Measurements from ENCODE around the gene TMEM238. TPM values are rescaled to one million over a fixed set of nuclear protein-coding genes. Genes with fewer than 3 reads are reported as not detected.
"Not testable (repeated sequence)": the region's sequence is repeated elsewhere in the genome, so short reads cannot be mapped to it uniquely, and the experiment has no call there.

TMEM238 gene
- polyA plus RNA-seq, 6 donors from 2014 or later = 0.29 to 0.90 (median 0.40) TPM; not detected in 2

DNA sequence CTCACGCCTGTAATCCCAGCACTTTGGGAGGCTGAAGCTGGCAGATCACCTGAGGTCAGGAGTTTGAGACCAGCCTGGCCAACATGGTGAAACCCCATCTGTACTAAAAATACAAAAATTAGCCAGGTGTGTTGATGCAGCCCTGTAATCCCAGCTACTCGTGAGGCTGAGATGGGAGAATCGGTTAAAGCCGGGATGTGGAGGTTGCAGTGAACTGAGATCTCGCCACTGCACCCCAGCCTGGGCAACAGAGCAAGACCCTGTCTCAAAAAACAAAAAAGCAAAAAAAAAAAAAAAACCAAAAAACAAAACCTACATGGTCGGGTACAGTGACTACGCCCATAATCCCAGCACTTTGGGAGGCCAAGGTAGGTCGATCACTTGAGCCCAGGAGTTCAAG is 25.1 kb upstream of the TMEM238 start:
- not testable (repeated sequence) for DNase-seq; H3K27me3 Mint-ChIP-seq; ATAC-seq (ENCODE audit: low read depth in 2 of 2)
- Mint-ChIP-seq H3K27ac (peak overlapping the region; percentile 71 to 100 (median 98)), H3K4me1 (peaks cover 19 to 31% (median 20%) of the 10 kb centered on the region in 3 donors), H3K4me3 (peak overlapping the region in 7 of 8 donors; percentile 66 to 96 (median 92)), H3K9me3 (peaks cover 2 to 11% (median 8%) of the 10 kb centered on the region in 7 donors), H3K36me3 (peaks cover 8 to 20% of the 10 kb centered on the region in 2 donors)

GRCh38 chr19:55408533-55408872 is 24.4 kb upstream of the TMEM238 start:
- ATAC-seq (ENCODE audit: low read depth in 2 of 2) (no peak), DNase-seq (no peak)
- peak overlapping the region; percentile 91 to 99 (median 94) for H3K4me3 Mint-ChIP-seq
- peaks cover 8 to 20% of the 10 kb centered on the region in 2 donors for H3K36me3 Mint-ChIP-seq
- peak overlapping the region; percentile 98 to 100 (median 100) for H3K27ac Mint-ChIP-seq
- H3K9me3 Mint-ChIP-seq = peaks cover 2 to 11% (median 8%) of the 10 kb centered on the region in 7 donors
- H3K27me3 Mint-ChIP-seq = no peaks in the 10 kb centered on the region
- H3K4me1 Mint-ChIP-seq = peaks cover 19 to 31% (median 20%) of the 10 kb centered on the region in 3 donors

DNA sequence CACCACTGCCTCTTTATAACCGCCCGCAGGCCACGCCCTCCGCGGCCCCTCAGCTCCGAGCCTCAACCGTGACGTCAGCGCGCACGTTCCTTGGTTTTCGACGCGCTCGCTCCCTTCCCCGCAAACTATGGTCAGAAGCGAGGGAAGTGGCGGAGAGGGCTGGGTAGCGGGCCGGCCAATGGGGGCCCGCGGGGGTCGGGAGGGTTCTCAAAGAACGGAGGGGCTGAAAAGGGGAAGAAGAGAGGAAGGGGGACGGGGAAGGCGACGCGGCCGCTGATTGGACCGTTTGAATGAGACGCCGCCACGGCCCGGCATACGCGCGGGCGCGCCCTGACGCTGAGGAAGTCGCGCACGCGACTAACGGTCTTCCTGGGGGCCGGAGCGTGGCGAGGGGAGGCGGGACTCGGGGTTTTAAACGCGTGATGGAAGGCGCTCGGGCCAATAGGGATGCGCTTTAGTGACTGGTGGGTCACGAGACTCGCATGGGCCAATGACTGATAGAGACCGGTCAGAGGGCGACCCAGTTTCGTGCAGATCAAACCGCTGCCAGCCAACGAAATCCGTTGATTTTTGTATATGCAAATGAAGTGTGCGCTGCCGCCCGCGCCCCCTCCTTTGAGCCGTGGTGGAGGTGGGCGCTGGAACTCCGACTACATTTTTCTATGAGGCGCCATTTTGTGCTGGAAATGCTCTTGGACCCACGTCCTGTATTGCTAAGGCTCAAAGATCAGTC is 23.9 kb upstream of the TMEM238 start:
- H3K4me1 Mint-ChIP-seq = peaks cover 20 to 31% (median 23%) of the 10 kb centered on the region in 3 donors

DNA sequence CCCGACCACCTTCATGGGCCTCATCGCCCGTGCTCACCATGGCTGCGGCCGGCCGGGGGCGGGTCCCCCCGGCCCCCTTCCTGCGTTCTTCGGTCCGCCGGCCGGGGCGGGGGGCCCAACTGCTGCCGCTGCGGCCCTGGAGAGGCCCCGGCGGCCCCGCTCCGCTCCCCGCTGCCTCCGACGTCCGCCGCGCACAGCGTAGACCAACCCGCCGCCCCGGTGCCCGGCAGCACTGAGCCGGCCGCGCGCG is 23.4 kb upstream of the TMEM238 start, which contains the start of gene UBE2S:
Gene UBE2S (minus strand): TSS at position 239 of the 250 bp plus-strand sequence. CDS start 199 bp downstream, at position 40.
- not testable (repeated sequence) for H3K27me3 Mint-ChIP-seq, DNase-seq
- peaks cover 20 to 31% (median 23%) of the 10 kb centered on the region in 3 donors for H3K4me1 Mint-ChIP-seq
- peaks cover 8 to 26% of the 10 kb centered on the region in 2 donors for H3K36me3 Mint-ChIP-seq
- H3K4me3 Mint-ChIP-seq = peak within 1 kb of the TSS; percentile 91 to 99 (median 94)
- ATAC-seq (ENCODE audit: low read depth in 2 of 2) = peak in 1 of 2 donors; percentile 1
- H3K27ac Mint-ChIP-seq = peak within 1 kb of the TSS; percentile 98 to 100 (median 100)
- H3K9me3 Mint-ChIP-seq = peaks cover 2 to 11% (median 8%) of the 10 kb centered on the region in 7 donors

More for the DNA sequence above, 23.9 kb upstream of the TMEM238 start:
- peak; percentile 98 for DNase-seq
- H3K27me3 Mint-ChIP-seq = no peaks in the 10 kb centered on the region
- peak; percentile 83 to 87 for ATAC-seq (ENCODE audit: low read depth in 2 of 2)
- peak overlapping the region; percentile 98 to 100 (median 100) for H3K27ac Mint-ChIP-seq
- H3K4me3 Mint-ChIP-seq = peak overlapping the region; percentile 91 to 99 (median 94)
- peaks cover 8 to 25% of the 10 kb centered on the region in 2 donors for H3K36me3 Mint-ChIP-seq
- H3K9me3 Mint-ChIP-seq = peaks cover 2 to 11% (median 8%) of the 10 kb centered on the region in 7 donors

GRCh38 chr19:55406826-55407549 is 22.9 kb upstream of the TMEM238 start:
- Mint-ChIP-seq H3K4me3 (peak overlapping the region; percentile 78 to 99 (median 91)), H3K27me3 (no peaks in the 10 kb centered on the region), H3K4me1 (peaks cover 20 to 31% (median 23%) of the 10 kb centered on the region in 3 donors), H3K27ac (peak overlapping the region; percentile 76 to 99 (median 94)), H3K9me3 (peaks cover 2 to 11% (median 8%) of the 10 kb centered on the region in 7 donors), H3K36me3 (peaks cover 10 to 26% of the 10 kb centered on the region in 2 donors)
- no peak for DNase-seq
- ATAC-seq (ENCODE audit: low read depth in 2 of 2) = no peak

DNA sequence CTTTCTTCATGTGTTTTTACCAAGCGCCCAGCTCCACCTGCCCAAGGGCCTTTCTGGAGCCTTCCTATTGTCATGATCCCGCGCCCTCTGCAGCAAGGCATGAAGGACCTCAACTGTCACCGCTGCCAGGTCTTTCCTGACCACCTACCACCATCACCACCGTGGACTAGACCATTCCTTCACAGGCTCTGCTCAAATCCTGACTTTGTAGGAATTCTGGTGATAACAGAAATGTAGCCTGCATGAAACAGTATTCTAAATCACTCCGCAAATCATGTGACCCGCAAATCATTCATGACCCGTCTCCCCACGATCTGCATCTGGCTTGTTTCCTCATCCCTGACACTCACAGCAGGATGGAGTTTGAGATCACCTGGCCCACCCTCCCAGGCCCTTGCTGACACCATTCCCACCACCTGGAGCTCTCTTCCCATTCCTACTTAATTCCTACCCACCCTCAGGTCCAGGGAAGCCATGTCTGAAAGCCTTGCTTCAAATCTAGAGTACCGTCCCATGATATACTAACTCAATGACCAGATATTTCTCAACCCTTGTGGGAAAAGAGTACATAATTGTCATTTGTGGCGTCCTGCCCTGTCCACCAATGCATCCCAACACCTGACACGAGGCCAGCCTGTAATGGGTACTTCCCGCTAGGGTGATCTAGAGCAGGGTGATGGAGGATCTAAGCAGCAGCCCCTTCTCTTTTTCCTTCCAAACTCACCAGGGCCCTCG is 22.2 kb upstream of the TMEM238 start:
- DNase-seq (no peak), ATAC-seq (ENCODE audit: low read depth in 2 of 2) (no peak)
- Mint-ChIP-seq H3K27me3 (no peaks in the 10 kb centered on the region), H3K4me1 (peaks cover 20 to 31% (median 26%) of the 10 kb centered on the region in 3 donors), H3K4me3 (peak overlapping the region; percentile 78 to 92 (median 88)), H3K36me3 (peaks cover 12 to 26% of the 10 kb centered on the region in 2 donors), H3K9me3 (peaks cover 2 to 11% (median 8%) of the 10 kb centered on the region in 7 donors), H3K27ac (peak overlapping the region; percentile 76 to 99 (median 94))

GRCh38 chr19:55405638-55406037 is 21.5 kb upstream of the TMEM238 start:
- H3K4me3 Mint-ChIP-seq = peak overlapping the region in 6 of 8 donors; percentile 78 to 92 (median 86)

GRCh38 chr19:55402509-55402908 is 18.4 kb upstream of the TMEM238 start:
- no peaks in the 10 kb centered on the region for H3K9me3 Mint-ChIP-seq
- peaks cover 12 to 24% of the 10 kb centered on the region in 2 donors for H3K36me3 Mint-ChIP-seq
- peak overlapping the region in 1 of 8 donors; percentile 30 for H3K4me3 Mint-ChIP-seq
- peak overlapping the region in 1 of 6 donors; percentile 41 for H3K27ac Mint-ChIP-seq
- no peak for DNase-seq
- H3K27me3 Mint-ChIP-seq = no peaks in the 10 kb centered on the region
- ATAC-seq (ENCODE audit: low read depth in 2 of 2) = no peak
- H3K4me1 Mint-ChIP-seq = peaks cover 17 to 22% (median 18%) of the 10 kb centered on the region in 3 donors

More at GRCh38 chr19:55405638-55406037, 21.5 kb upstream of the TMEM238 start:
- ATAC-seq (ENCODE audit: low read depth in 2 of 2) (no peak), DNase-seq (no peak)
- Mint-ChIP-seq H3K36me3 (peaks cover 12 to 26% of the 10 kb centered on the region in 2 donors), H3K27me3 (no peaks in the 10 kb centered on the region), H3K4me1 (peaks cover 20 to 31% (median 26%) of the 10 kb centered on the region in 3 donors), H3K9me3 (peaks cover 2 to 11% (median 6%) of the 10 kb centered on the region in 7 donors), H3K27ac (peak overlapping the region in 5 of 6 donors; percentile 28 to 94 (median 91))

- not testable (repeated sequence) for H3K27ac Mint-ChIP-seq; H3K27me3 Mint-ChIP-seq; H3K9me3 Mint-ChIP-seq; DNase-seq; H3K4me3 Mint-ChIP-seq; ATAC-seq (ENCODE audit: low read depth in 2 of 2)
- Mint-ChIP-seq H3K36me3 (peaks cover 12 to 17% of the 10 kb centered on the region in 2 donors), H3K4me1 (peaks cover 12 to 17% (median 13%) of the 10 kb centered on the region in 3 donors)
These were observed 17.3 kb upstream of the TMEM238 start for GRCh38 chr19:55401390-55401789.

DNA sequence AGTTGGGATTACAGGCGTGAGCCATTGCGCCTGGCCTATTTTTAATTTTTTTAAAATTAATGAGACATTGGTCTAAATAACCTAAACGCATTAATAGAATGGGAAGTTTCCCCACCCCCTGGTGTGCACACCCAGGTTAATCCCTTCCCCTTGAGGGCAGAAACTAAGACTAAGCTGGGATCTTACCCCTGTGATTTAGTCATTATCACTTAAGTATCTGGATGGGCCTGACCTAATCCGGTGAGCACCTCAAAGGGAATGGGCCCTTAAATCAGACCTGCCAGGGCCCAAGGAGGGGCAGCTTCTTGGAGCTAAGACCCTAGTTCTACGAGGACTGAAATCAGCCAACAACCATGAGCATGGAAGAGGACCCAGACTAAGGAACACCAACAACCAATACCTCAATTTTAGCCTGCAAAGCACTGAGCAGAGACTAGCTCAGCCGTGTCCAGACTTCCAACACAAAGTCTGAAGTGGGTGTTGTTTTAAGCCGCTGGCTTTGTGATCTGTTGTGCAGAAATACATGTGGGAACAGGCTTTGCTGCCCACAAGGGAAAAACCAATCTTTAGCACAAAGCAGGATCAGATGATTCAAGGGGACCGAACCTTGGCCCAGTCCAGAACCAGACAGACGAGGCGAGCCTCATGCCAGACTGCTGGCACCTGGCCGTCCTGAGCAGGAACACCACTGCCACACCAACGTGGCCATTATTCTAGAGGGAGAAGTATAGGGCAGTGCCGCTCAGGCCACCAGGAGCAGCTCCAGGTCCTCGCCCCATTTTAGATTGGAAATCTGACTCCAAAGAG is 16.4 kb upstream of the TMEM238 start:
- no peak for DNase-seq
- Mint-ChIP-seq H3K4me1 (peaks cover 3 to 8% (median 4%) of the 10 kb centered on the region in 3 donors), H3K9me3 (no peaks in the 10 kb centered on the region), H3K27ac (no peak overlapping the region), H3K4me3 (peak overlapping the region in 2 of 8 donors; percentile 3 to 53), H3K27me3 (no peaks in the 10 kb centered on the region), H3K36me3 (peaks cover 6 to 8% of the 10 kb centered on the region in 2 donors)
- ATAC-seq (ENCODE audit: low read depth in 2 of 2) = no peak

DNA sequence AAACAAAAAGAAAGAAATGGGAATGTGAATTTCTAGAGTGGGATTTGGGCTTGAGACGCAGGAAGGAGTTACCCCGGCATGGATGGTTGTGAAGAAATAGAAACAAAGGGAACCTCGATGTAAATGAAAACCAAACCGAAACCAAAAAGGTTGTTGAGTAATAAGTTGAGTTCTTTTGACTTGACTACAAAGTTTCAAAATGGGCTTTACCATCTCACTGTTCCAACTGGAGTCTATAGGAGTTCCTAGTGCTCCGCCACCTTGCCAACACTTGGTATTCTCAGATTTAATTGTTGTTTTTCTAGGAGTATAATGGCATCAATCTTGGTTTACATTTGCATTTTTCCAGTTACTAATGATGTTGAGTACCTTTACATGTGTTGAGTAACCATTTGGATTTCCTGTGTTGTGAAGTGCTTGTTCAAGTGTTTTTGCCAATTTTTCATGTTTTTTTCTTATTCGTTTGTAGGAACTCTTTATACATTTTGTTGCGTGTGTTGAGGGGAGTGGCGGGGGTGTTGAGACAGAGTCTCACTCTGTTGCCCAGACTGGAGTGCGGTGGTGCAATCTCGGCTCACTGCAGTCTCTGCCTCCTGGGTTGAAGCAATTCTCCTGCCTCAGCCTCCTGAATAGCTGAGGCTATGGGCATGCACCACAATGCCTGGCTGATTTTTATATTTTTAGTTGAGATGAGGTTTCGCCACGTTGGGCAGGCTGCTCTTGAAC is 14.3 kb upstream of the TMEM238 start:
- peaks cover 0 to 6% (median 2%) of the 10 kb centered on the region in 3 donors for H3K4me1 Mint-ChIP-seq
- no peaks in the 10 kb centered on the region for H3K9me3 Mint-ChIP-seq
- H3K4me3 Mint-ChIP-seq = peak overlapping the region in 1 of 8 donors; percentile 30
- H3K36me3 Mint-ChIP-seq = peaks cover 4 to 5% of the 10 kb centered on the region in 2 donors
- ATAC-seq (ENCODE audit: low read depth in 2 of 2) (no peak), DNase-seq (no peak)
- no peaks in the 10 kb centered on the region for H3K27me3 Mint-ChIP-seq
- peak overlapping the region in 2 of 6 donors; percentile 49 to 52 for H3K27ac Mint-ChIP-seq

Measured in naive B cell (primary cell).